ENCODE measurements around the gene ZMYM4.

DNA sequence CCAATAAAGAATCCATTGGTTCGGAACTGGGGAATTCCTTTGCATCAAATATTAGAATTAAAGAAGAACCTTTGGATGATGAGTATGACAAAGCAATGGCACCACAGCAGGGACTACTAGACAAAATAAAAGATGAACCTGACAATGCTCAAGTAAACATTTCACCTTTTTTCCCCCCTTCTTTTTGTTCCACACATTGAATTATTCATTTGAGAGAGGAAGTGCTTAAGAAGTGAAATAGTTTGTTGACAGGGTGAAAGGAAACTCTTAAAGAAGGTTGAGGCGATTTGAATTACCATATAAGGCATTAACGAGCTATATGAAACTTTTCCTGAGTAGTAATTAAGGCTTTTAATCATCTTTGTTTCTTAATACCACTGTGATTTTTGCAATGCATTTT lies 93.1 kb downstream of the ZMYM4 start:
- TF ChIP-seq, protein P1, sequence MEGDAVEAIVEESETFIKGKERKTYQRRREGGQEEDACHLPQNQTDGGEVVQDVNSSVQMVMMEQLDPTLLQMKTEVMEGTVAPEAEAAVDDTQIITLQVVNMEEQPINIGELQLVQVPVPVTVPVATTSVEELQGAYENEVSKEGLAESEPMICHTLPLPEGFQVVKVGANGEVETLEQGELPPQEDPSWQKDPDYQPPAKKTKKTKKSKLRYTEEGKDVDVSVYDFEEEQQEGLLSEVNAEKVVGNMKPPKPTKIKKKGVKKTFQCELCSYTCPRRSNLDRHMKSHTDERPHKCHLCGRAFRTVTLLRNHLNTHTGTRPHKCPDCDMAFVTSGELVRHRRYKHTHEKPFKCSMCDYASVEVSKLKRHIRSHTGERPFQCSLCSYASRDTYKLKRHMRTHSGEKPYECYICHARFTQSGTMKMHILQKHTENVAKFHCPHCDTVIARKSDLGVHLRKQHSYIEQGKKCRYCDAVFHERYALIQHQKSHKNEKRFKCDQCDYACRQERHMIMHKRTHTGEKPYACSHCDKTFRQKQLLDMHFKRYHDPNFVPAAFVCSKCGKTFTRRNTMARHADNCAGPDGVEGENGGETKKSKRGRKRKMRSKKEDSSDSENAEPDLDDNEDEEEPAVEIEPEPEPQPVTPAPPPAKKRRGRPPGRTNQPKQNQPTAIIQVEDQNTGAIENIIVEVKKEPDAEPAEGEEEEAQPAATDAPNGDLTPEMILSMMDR (IDR thresholded peaks at IDR 0.05; ENCODE audit: low read depth, low read length) = no peak
- no peak for TF ChIP-seq POLR2A (IDR thresholded peaks at IDR 0.05; ENCODE audit: extremely low read depth, insufficient read length)
- TF ChIP-seq, protein P2, sequence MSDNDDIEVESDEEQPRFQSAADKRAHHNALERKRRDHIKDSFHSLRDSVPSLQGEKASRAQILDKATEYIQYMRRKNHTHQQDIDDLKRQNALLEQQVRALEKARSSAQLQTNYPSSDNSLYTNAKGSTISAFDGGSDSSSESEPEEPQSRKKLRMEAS (IDR thresholded peaks at IDR 0.05; ENCODE audit: low read depth, low read length) = no peak

All from NB4 (cell line).